OCI-LY1 (cell line): ENCODE data around the gene MTUS2.

Experiments used
- EZH2 ChIP-seq: fragments of 200-600 bp; sonication (generic), shearing (Covaris generic); IDR thresholded peaks from 2 replicates; pipeline ENCODE4 v1.8.0; 2017; ENCODE audit warnings: borderline replicate concordance, mixed run types, mild to moderate bottlenecking, antibody characterized with exemption, low read length, moderate library complexity, mixed read lengths
- TF ChIP-seq, protein P1 (sequence below): fragments of 200-600 bp; sonication (generic), shearing (Covaris generic); IDR thresholded peaks from 2 replicates; pipeline ENCODE4 v1.5.1; 2017; ENCODE audit warnings: mild to moderate bottlenecking, antibody characterized with exemption, low read length, moderate library complexity, mixed read lengths

DNA sequence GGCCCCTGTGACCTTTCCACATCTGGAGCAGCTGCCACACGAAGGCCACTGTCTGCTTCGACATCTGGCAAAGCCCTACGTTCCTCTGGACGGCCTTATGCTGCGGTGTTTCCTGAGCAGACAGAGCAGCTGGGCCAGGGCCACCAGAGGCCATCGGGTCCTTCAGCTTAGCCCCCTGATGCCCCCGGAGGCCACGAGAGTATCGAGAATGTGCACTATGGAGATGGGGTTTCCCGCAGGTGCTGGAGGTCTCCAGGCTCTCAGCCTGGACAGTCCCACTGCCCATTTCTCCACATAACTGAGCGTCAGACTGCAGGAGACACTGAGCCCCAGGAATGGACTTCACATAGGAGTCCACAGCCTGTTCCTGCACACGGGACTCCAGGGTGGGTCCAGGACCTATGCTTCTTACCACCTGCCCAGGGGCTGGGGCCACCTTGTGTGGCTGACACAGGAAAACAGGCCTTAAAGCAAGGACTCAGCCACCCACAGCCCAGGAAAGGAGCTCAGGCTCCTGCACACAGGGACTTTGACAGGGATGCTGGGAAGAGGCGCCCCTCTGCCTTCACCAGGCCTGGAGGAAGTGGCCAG lies 694.7 kb downstream of the MTUS2 start:
- TF ChIP-seq, protein P1, sequence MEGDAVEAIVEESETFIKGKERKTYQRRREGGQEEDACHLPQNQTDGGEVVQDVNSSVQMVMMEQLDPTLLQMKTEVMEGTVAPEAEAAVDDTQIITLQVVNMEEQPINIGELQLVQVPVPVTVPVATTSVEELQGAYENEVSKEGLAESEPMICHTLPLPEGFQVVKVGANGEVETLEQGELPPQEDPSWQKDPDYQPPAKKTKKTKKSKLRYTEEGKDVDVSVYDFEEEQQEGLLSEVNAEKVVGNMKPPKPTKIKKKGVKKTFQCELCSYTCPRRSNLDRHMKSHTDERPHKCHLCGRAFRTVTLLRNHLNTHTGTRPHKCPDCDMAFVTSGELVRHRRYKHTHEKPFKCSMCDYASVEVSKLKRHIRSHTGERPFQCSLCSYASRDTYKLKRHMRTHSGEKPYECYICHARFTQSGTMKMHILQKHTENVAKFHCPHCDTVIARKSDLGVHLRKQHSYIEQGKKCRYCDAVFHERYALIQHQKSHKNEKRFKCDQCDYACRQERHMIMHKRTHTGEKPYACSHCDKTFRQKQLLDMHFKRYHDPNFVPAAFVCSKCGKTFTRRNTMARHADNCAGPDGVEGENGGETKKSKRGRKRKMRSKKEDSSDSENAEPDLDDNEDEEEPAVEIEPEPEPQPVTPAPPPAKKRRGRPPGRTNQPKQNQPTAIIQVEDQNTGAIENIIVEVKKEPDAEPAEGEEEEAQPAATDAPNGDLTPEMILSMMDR = no peak
- no peak for TF ChIP-seq EZH2
